ENCODE data around the gene RHBDL1. TPM values are rescaled to one million over a fixed set of nuclear protein-coding genes. Genes with fewer than 3 reads are reported as not detected.

The RHBDL1 gene
- total RNA-seq, 1 experiment from 2014 or later = 12.7 TPM

- H3K4me3 ChIP-seq (replicated peaks in 1 of 2; ENCODE audit: low read depth in 1 of 2, low read length in 2 of 2) = peak overlapping the region; percentile 66 to 90
- H3K27me3 ChIP-seq (ENCODE audit: insufficient read depth, low read length) = no peaks in the 10 kb centered on the region
- ChIA-PET CTCF (interaction anchor here (1.1 kb wide), 1 partner anchor 9 kb away, joined by 3 read pairs; the partner anchor contains the start of gene WDR24), RAD21 (ENCODE audit: low non-redundant PET in 1 of 2, low total read pairs in 2 of 2, uncharacterized antibody in 2 of 2, unreplicated experiment in 2 of 2) (no interaction called here), POLR2A (no interaction called here)
- peak overlapping the region; percentile 97 for H3K4me2 ChIP-seq (ENCODE audit: low read length)
- no TSS peak for BruUV-seq (replicated peaks)
- H3K9ac ChIP-seq (ENCODE audit: low read length) = peak overlapping the region; percentile 92
- H4K20me1 ChIP-seq (ENCODE audit: insufficient read depth) = no peaks in the 10 kb centered on the region
- intact Hi-C loops (cut with micrococcal nuclease) = no loop called here
- TF ChIP-seq ZFX (IDR thresholded peaks at IDR 0.05) (peak; percentile 82), ELF1 (IDR thresholded peaks at IDR 0.05; ENCODE audit: borderline replicate concordance, low read depth) (no peak)
- H3K9me3 ChIP-seq (ENCODE audit: control insufficient read depth in 1 of 2, insufficient read depth in 1 of 2, low read depth in 1 of 2, low read length in 2 of 2) = no peaks in the 10 kb centered on the region
- peak overlapping the region; percentile 98 for H3K27ac ChIP-seq (ENCODE audit: low read depth, low read length)
- DNase-seq (ENCODE audit: low read depth, low spot score) (no peak), ATAC-seq (no peak)
- peaks cover 38% of the 10 kb centered on the region for H3K79me2 ChIP-seq (ENCODE audit: insufficient read depth, low read length)
- peaks cover 13 to 48% of the 10 kb centered on the region in 2 experiments for H3K4me1 ChIP-seq (ENCODE audit: control insufficient read depth in 1 of 2, insufficient read depth in 2 of 2, low read length in 2 of 2)
- H2AFZ ChIP-seq (ENCODE audit: low read depth, low read length, poor library complexity, severe bottlenecking) = no peak overlapping the region
- H3K9me2 ChIP-seq (ENCODE audit: insufficient read depth) = no peaks in the 10 kb centered on the region
- H3K36me3 ChIP-seq (ENCODE audit: control insufficient read depth in 1 of 2, insufficient read depth in 2 of 2, low read length in 2 of 2) = peaks cover 0 to 26% of the 10 kb centered on the region in 2 experiments; a peak in 2 of 4 replicates
Observed at GRCh38 chr16:680625-680945, 5.1 kb downstream of the RHBDL1 start.

GRCh38 chr16:680967-681745 lies 5.7 kb downstream of the RHBDL1 start:
- ATAC-seq (peak; percentile 5; the same call in 1 of the 2 replicates), DNase-seq (ENCODE audit: low read depth, low spot score) (no peak)
- RAD21 ChIA-PET (ENCODE audit: low non-redundant PET in 1 of 2, low total read pairs in 2 of 2, uncharacterized antibody in 2 of 2, unreplicated experiment in 2 of 2) = no interaction called here
- Histone ChIP-seq H3K4me1 (ENCODE audit: control insufficient read depth in 1 of 2, insufficient read depth in 2 of 2, low read length in 2 of 2) (peaks cover 13 to 54% of the 10 kb centered on the region in 2 experiments), H3K27me3 (ENCODE audit: insufficient read depth, low read length) (no peaks in the 10 kb centered on the region), H3K36me3 (ENCODE audit: control insufficient read depth in 1 of 2, insufficient read depth in 2 of 2, low read length in 2 of 2) (peaks cover 0 to 26% of the 10 kb centered on the region in 2 experiments; a peak in 2 of 4 replicates), H3K9me2 (ENCODE audit: insufficient read depth) (no peaks in the 10 kb centered on the region), H3K9ac (ENCODE audit: low read length) (peak overlapping the region; percentile 92), H3K9me3 (ENCODE audit: control insufficient read depth in 1 of 2, insufficient read depth in 1 of 2, low read depth in 1 of 2, low read length in 2 of 2) (no peaks in the 10 kb centered on the region), H3K27ac (ENCODE audit: low read depth, low read length) (peak overlapping the region; percentile 98), H3K4me2 (ENCODE audit: low read length) (peak overlapping the region; percentile 97), H2AFZ (ENCODE audit: low read depth, low read length, poor library complexity, severe bottlenecking) (no peak overlapping the region), H3K4me3 (replicated peaks in 1 of 2; ENCODE audit: low read depth in 1 of 2, low read length in 2 of 2) (peak overlapping the region; percentile 66 to 90), H4K20me1 (ENCODE audit: insufficient read depth) (no peaks in the 10 kb centered on the region), H3K79me2 (ENCODE audit: insufficient read depth, low read length) (peaks cover 38% of the 10 kb centered on the region)
- TF ChIP-seq CTCF (IDR thresholded peaks at IDR 0.05 in 2 of 3, conservative IDR thresholded peaks at IDR 0.05 in 1 of 3; ENCODE audit: borderline replicate concordance in 1 of 3, insufficient read depth in 1 of 3, low read depth in 2 of 3, low read length in 2 of 3) = peak in 1 of 3 experiments; percentile 14; a peak in 2 of 6 replicates
- TF ChIP-seq SP1 (IDR thresholded peaks at IDR 0.05; ENCODE audit: low read depth) = no peak
- CTCF ChIA-PET = interaction anchor here (1.1 kb wide), 1 partner anchor 9 kb away, joined by 3 read pairs; the partner anchor contains the start of gene WDR24
- POLR2A ChIA-PET = no interaction called here
- intact Hi-C loops (cut with micrococcal nuclease) = no loop called here
- no TSS peak for BruUV-seq (replicated peaks)

Measured in HCT116 (cell line).